Keratinocyte (primary cell): ENCODE data around the gene DMBX1. TPM values are rescaled to one million over a fixed set of nuclear protein-coding genes. Genes with fewer than 3 reads are reported as not detected.

Experiments
- DNase-seq: peaks from one replicate; pipeline ENCODE4 v3.0.0-alpha.2; 2011; ENCODE audit warnings: low read depth, missing footprints, low spot score
- FAIRE-seq: peaks from 2 replicates; lab custom pipeline; 2011; peaks lifted over from hg19 to GRCh38; lab: Jason Lieb, UNC
- H2AFZ ChIP-seq: 2 replicates; pipeline ENCODE4 v1.6.0; 2012; ENCODE audit warnings: low read length, control low read depth, inconsistent platforms; ENCODE audit not compliant: control insufficient read depth
- H3K27ac ChIP-seq: 2 replicates; pipeline ENCODE4 v1.5.1; 2011; ENCODE audit warnings: low read length; ENCODE audit not compliant: control insufficient read depth, insufficient read depth
- H3K27me3 ChIP-seq: 3 replicates; pipeline ENCODE4 v1.6.0; 2011; ENCODE audit warnings: low read length; ENCODE audit not compliant: control insufficient read depth, insufficient read depth; ENCODE audit errors: extremely low read depth
- H3K36me3 ChIP-seq, 2 experiments: 2 replicates in 1 of 2; 3 replicates in 1 of 2; pipeline ENCODE4 v1.5.1; 2011; ENCODE audit warnings: low read length in 2 of 2, mild to moderate bottlenecking in 1 of 2; ENCODE audit not compliant: control insufficient read depth in 2 of 2, insufficient read depth in 2 of 2; ENCODE audit errors: extremely low read depth in 1 of 2
- H3K4me1 ChIP-seq: 3 replicates; pipeline ENCODE4 v1.5.1; 2011; ENCODE audit warnings: low read length; ENCODE audit not compliant: control insufficient read depth, insufficient read depth; ENCODE audit errors: extremely low read depth
- H3K4me2 ChIP-seq: 3 replicates; pipeline ENCODE4 v1.6.0; 2011; ENCODE audit warnings: low read depth, low read length; ENCODE audit not compliant: control insufficient read depth, insufficient read depth; ENCODE audit errors: extremely low read depth
- H3K4me3 ChIP-seq, 3 experiments: fragments of 200-600 bp in 1 of 3; sonication (generic) in 1 of 3; 2 replicates in 2 of 3; 3 replicates in 1 of 3; pipeline ENCODE4 v1.5.1; 2011 to 2016; ENCODE audit warnings: low read length in 3 of 3, mild to moderate bottlenecking in 3 of 3, control low read depth in 2 of 3, inconsistent platforms in 1 of 3, low read depth in 1 of 3, mixed read lengths in 1 of 3, mixed run types in 1 of 3, moderate library complexity in 1 of 3; ENCODE audit not compliant: control insufficient read depth in 2 of 3, insufficient read depth in 2 of 3; ENCODE audit errors: extremely low read depth in 1 of 3
- H3K79me2 ChIP-seq: 2 replicates; pipeline ENCODE4 v1.6.0; 2012; ENCODE audit warnings: low read length; ENCODE audit not compliant: control insufficient read depth, insufficient read depth
- H3K9ac ChIP-seq: 3 replicates; pipeline ENCODE4 v1.6.0; 2011; ENCODE audit warnings: low read length; ENCODE audit not compliant: control insufficient read depth, insufficient read depth; ENCODE audit errors: extremely low read depth
- H3K9me1 ChIP-seq: 3 replicates; pipeline ENCODE4 v1.6.0; 2011; ENCODE audit warnings: low read length; ENCODE audit not compliant: control insufficient read depth, insufficient read depth; ENCODE audit errors: extremely low read depth
- H3K9me3 ChIP-seq: 2 replicates; pipeline ENCODE4 v1.5.1; 2012; ENCODE audit warnings: low read depth, low read length; ENCODE audit not compliant: control insufficient read depth
- H4K20me1 ChIP-seq: 3 replicates; pipeline ENCODE4 v1.6.0; 2011; ENCODE audit warnings: low read length; ENCODE audit not compliant: control insufficient read depth, insufficient read depth; ENCODE audit errors: extremely low read depth
- EZH2 ChIP-seq: IDR thresholded peaks from one replicate; pipeline ENCODE4 v1.6.1; 2012; ENCODE audit warnings: inconsistent platforms, mild to moderate bottlenecking, low read length, moderate library complexity
- dilution Hi-C: fragments of 300-500 bp; cut with MboI; formaldehyde crosslinking; loops from one replicate; pipeline ENCODE4 v1.7.0; 2020; ENCODE audit warnings: low sequenced_read_pairs; ENCODE audit not compliant: extremely low pct_ligation_motif_present
- polyA plus RNA-seq, 5 experiments: library from polyadenylated mRNA; depleted of rRNA in 3 of 5; stranded (reverse) in 3 of 5; stranded (forward) in 1 of 5; unstranded in 1 of 5; fragments of >200 nt; gene quantifications; 1 replicate in 1 of 5; 2 replicates in 3 of 5; 3 replicates in 1 of 5; pipeline versions ENCODE4 v1.2.1 to v1.2.3, GENCODE V29; 2011 to 2012; ENCODE audit warnings: missing spikeins in 2 of 5, low read depth in 1 of 5, low replicate concordance in 1 of 5
- TF ChIP-seq, protein P1 (sequence below), 3 experiments: IDR thresholded peaks in 1 of 3; conservative IDR thresholded peaks in 1 of 3; optimal IDR thresholded peaks in 1 of 3; 2 replicates in 2 of 3; 3 replicates in 1 of 3; pipeline versions ENCODE3 to v1.5.1; 2011; ENCODE audit warnings: low read length in 3 of 3, mild to moderate bottlenecking in 3 of 3, moderate library complexity in 2 of 3, control low read depth in 1 of 3, inconsistent platforms in 1 of 3; ENCODE audit not compliant: insufficient read depth in 2 of 3; ENCODE audit errors: extremely low read depth in 1 of 3

DMBX1 gene
- polyA plus RNA-seq, 1 donor (not counting 4 experiments of a cell fraction or from before 2014, with no cell fraction given), result not detected

- TF ChIP-seq, protein P1, sequence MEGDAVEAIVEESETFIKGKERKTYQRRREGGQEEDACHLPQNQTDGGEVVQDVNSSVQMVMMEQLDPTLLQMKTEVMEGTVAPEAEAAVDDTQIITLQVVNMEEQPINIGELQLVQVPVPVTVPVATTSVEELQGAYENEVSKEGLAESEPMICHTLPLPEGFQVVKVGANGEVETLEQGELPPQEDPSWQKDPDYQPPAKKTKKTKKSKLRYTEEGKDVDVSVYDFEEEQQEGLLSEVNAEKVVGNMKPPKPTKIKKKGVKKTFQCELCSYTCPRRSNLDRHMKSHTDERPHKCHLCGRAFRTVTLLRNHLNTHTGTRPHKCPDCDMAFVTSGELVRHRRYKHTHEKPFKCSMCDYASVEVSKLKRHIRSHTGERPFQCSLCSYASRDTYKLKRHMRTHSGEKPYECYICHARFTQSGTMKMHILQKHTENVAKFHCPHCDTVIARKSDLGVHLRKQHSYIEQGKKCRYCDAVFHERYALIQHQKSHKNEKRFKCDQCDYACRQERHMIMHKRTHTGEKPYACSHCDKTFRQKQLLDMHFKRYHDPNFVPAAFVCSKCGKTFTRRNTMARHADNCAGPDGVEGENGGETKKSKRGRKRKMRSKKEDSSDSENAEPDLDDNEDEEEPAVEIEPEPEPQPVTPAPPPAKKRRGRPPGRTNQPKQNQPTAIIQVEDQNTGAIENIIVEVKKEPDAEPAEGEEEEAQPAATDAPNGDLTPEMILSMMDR (optimal IDR thresholded peaks at IDR 0.05 in 1 of 3, IDR thresholded peaks at IDR 0.05 in 1 of 3, conservative IDR thresholded peaks at IDR 0.05 in 1 of 3; ENCODE audit: extremely low read depth in 1 of 3, insufficient read depth in 2 of 3, low read length in 3 of 3), result no peak
- TF ChIP-seq EZH2, result no peak
- H3K36me3 ChIP-seq, result no peaks in the 10 kb centered on the region
- no peak overlapping the region for H3K9ac ChIP-seq
- dilution Hi-C loops, result no loop called here
- no peak overlapping the region for H3K27ac ChIP-seq
- no peak overlapping the region for H3K4me2 ChIP-seq
- H3K9me3 ChIP-seq, result no peaks in the 10 kb centered on the region
- no peak overlapping the region for H2AFZ ChIP-seq
- H3K4me1 ChIP-seq, result peaks cover 10% of the 10 kb centered on the region
- no peaks in the 10 kb centered on the region for H3K27me3 ChIP-seq
- DNase-seq (no peak), FAIRE-seq (no peak)
- no peaks in the 10 kb centered on the region for H3K79me2 ChIP-seq
- no peaks in the 10 kb centered on the region for H4K20me1 ChIP-seq
- no peak overlapping the region for H3K4me3 ChIP-seq
- no peaks in the 10 kb centered on the region for H3K9me1 ChIP-seq
Observed at GRCh38 chr1:46513536-46513935, 23.9 kb downstream of the DMBX1 start.

DNA sequence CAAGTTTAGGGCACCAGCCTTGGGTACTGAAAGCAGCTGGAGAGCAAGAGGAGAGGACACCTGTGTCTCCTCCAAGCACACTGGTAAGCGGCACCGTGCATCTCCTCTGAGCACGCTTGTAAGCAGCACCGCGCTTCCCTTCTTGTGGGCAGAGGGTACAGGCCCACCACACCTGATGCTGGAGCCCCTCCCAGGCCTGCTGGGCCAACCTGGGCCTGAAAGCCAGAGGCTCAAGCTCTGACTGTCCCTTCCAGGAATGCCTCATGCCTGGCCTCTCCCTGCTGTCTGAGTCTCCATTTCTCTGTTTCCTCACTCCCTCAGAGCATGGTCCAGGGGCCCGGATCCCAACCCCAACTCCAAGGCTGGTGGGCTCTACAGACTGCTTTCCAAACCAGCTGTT, 25.9 kb downstream of the DMBX1 start:
- no peaks in the 10 kb centered on the region for H3K27me3 ChIP-seq
- H2AFZ ChIP-seq, result no peak overlapping the region
- DNase-seq (no peak), FAIRE-seq (no peak)
- no peak overlapping the region for H3K9ac ChIP-seq
- H4K20me1 ChIP-seq, result no peaks in the 10 kb centered on the region
- no peaks in the 10 kb centered on the region for H3K36me3 ChIP-seq
- H3K4me2 ChIP-seq, result no peak overlapping the region
- H3K79me2 ChIP-seq, result no peaks in the 10 kb centered on the region
- TF ChIP-seq, protein P1 (optimal IDR thresholded peaks at IDR 0.05 in 1 of 3, IDR thresholded peaks at IDR 0.05 in 1 of 3, conservative IDR thresholded peaks at IDR 0.05 in 1 of 3; ENCODE audit: extremely low read depth in 1 of 3, insufficient read depth in 2 of 3, low read length in 3 of 3), result no peak
- TF ChIP-seq EZH2, result no peak
- peaks cover 20% of the 10 kb centered on the region for H3K4me1 ChIP-seq
- H3K4me3 ChIP-seq, result no peak overlapping the region
- no peaks in the 10 kb centered on the region for H3K9me3 ChIP-seq
- dilution Hi-C loops, result no loop called here
- H3K9me1 ChIP-seq, result no peaks in the 10 kb centered on the region
- no peak overlapping the region for H3K27ac ChIP-seq
